Kidney (tissue), 14 donors: ENCODE measurements around the gene MROH2A. TPM values are rescaled to one million over a fixed set of nuclear protein-coding genes. Genes with fewer than 3 reads are reported as not detected.

Experiments
- DNase-seq, 5 donors: peaks; one replicate each; pipeline ENCODE4 v3.0.0-alpha.2; 2013 to 2020
- FAIRE-seq: peaks from 2 replicates; lab custom pipeline; 2012; peaks lifted over from hg19 to GRCh38; lab: Jason Lieb, UNC
- H3K27ac ChIP-seq, 2 donors: one replicate each; pipeline ENCODE4 v1.7.0; 2013; ENCODE audit warnings: low read depth in 2 of 2, low read length in 2 of 2, inconsistent platforms in 1 of 2
- H3K27me3 ChIP-seq: one replicate; pipeline ENCODE4 v1.7.1; 2013; ENCODE audit warnings: low read length, inconsistent platforms; ENCODE audit not compliant: control insufficient read depth, insufficient read depth
- H3K36me3 ChIP-seq, 3 donors: one replicate each; pipeline versions ENCODE4 v1.7.0 to v1.7.1; 2013; ENCODE audit warnings: low read length in 3 of 3, control low read depth in 1 of 3, inconsistent platforms in 1 of 3; ENCODE audit not compliant: insufficient read depth in 3 of 3, control insufficient read depth in 2 of 3
- H3K4me1 ChIP-seq, 3 donors: one replicate each; pipeline versions ENCODE4 v1.7.0 to v1.7.1; 2013; ENCODE audit warnings: low read length in 3 of 3, inconsistent platforms in 1 of 3, low read depth in 1 of 3; ENCODE audit not compliant: control insufficient read depth in 2 of 3, insufficient read depth in 2 of 3
- H3K4me3 ChIP-seq, 3 donors: one replicate each; pipeline versions ENCODE4 v1.7.0 to v1.8.1; 2013; ENCODE audit warnings: low read length in 3 of 3, control low read depth in 1 of 3, inconsistent platforms in 1 of 3
- H3K9ac ChIP-seq, 3 donors: one replicate each; pipeline versions ENCODE4 v1.7.0 to v1.7.1; 2013; ENCODE audit warnings: low read length in 3 of 3, control low read depth in 1 of 3, inconsistent platforms in 1 of 3
- H3K9me3 ChIP-seq, 3 donors: one replicate each; pipeline versions ENCODE4 v1.7.0 to v1.7.1; 2013; ENCODE audit warnings: low read length in 3 of 3, control low read depth in 1 of 3, inconsistent platforms in 1 of 3; ENCODE audit not compliant: control insufficient read depth in 2 of 3, insufficient read depth in 1 of 3
- CTCF ChIP-seq: IDR thresholded peaks from 3 replicates; pipeline ENCODE4 v1.5.1; 2012; ENCODE audit warnings: mild to moderate bottlenecking, moderate library complexity, borderline replicate concordance; ENCODE audit not compliant: insufficient read depth; ENCODE audit errors: extremely low read depth
- intact Hi-C: fragments of 100-400 bp; cut with DNase I; formaldehyde crosslinking; loops from one replicate; pipeline ENCODE4 v1.11.1; 2022
- polyA plus RNA-seq: library from polyadenylated mRNA; stranded (reverse); fragments of 350-450 nt; fragmentation: Illumina TruSeq; extraction: RNeasy Lipid Tissue Mini Kit (QIAGEN cat#74804); gene quantifications from one replicate; pipeline ENCODE4 v1.2.3, GENCODE V29; 2014; ENCODE audit warnings: low read depth, low replicate concordance; ENCODE audit not compliant: insufficient read depth
- total RNA-seq: library from RNA; stranded (reverse); fragmentation: NEBNext Ultra II Directional; extraction: Animal tissue kit (Norgen Biotek cat#: 25700); gene quantifications from one replicate; pipeline ENCODE4 v1.2.1, GENCODE V29; 2021
- donor health status: control.
- donor health status: control.
- donor health status: control.
- donor health status: control.
- donor health status: control.
- donor health status: DM: yes; HTN: yes; CAD: no.
- donor health status: Normal renal cell carcinoma (clear cell type).

The MROH2A gene
- total and polyA plus RNA-seq, 2 donors from 2014 or later, result 1.8 TPM; not detected in 1

GRCh38 chr2:233838726-233839446 is 60.8 kb downstream of the MROH2A start:
- no peaks in the 10 kb centered on the region for H3K9me3 ChIP-seq
- no peaks in the 10 kb centered on the region for H3K4me1 ChIP-seq
- peaks cover 0 to 4% (median 0%) of the 10 kb centered on the region in 3 donors for H3K36me3 ChIP-seq
- H3K27me3 ChIP-seq, result no peaks in the 10 kb centered on the region
- TF ChIP-seq CTCF, result no peak
- FAIRE-seq (no peak), DNase-seq (peak in 1 of 5 donors; percentile 47)
- no peak overlapping the region for H3K27ac ChIP-seq
- no peak overlapping the region for H3K4me3 ChIP-seq
- no peak overlapping the region for H3K9ac ChIP-seq
- intact Hi-C loops, result no loop called here

GRCh38 chr2:233839447-233839820 is 61.3 kb downstream of the MROH2A start:
- Histone ChIP-seq H3K36me3 (peaks cover 0 to 5% (median 0%) of the 10 kb centered on the region in 3 donors), H3K27ac (no peak overlapping the region), H3K27me3 (no peaks in the 10 kb centered on the region), H3K9me3 (no peaks in the 10 kb centered on the region), H3K4me3 (no peak overlapping the region), H3K4me1 (no peaks in the 10 kb centered on the region), H3K9ac (no peak overlapping the region)
- peak in 1 of 5 donors; percentile 68 for DNase-seq
- TF ChIP-seq CTCF, result no peak
- no peak for FAIRE-seq
- intact Hi-C loops, result no loop called here

- H3K4me3 ChIP-seq, result no peak overlapping the region
- intact Hi-C loops, result no loop called here
- H3K36me3 ChIP-seq, result peaks cover 0 to 5% (median 0%) of the 10 kb centered on the region in 3 donors
- no peak for TF ChIP-seq CTCF
- H3K9me3 ChIP-seq, result no peaks in the 10 kb centered on the region
- no peaks in the 10 kb centered on the region for H3K4me1 ChIP-seq
- H3K27ac ChIP-seq, result no peak overlapping the region
- H3K9ac ChIP-seq, result no peak overlapping the region
- no peak for DNase-seq
- no peaks in the 10 kb centered on the region for H3K27me3 ChIP-seq
- FAIRE-seq, result no peak
These were observed 62.4 kb downstream of the MROH2A start for GRCh38 chr2:233840520-233840919.
